HUES48 (cell line): ENCODE measurements around the gene C2.
"Not testable (repeated sequence)": the region's sequence is repeated elsewhere in the genome, so short reads cannot be mapped to it uniquely, and the experiment has no call there.

Source experiments
- H3K27ac ChIP-seq: one replicate; pipeline ENCODE4 v1.7.0; 2013; ENCODE audit warnings: low read depth, low read length, inconsistent platforms
- H3K27me3 ChIP-seq: 2 replicates; pipeline ENCODE4 v1.6.1; 2013; ENCODE audit warnings: mild to moderate bottlenecking, low read length; ENCODE audit not compliant: control insufficient read depth, insufficient read depth
- H3K36me3 ChIP-seq: 2 replicates; pipeline ENCODE4 v1.6.1; 2013; ENCODE audit warnings: low read length; ENCODE audit not compliant: control insufficient read depth, insufficient read depth
- H3K4me1 ChIP-seq: 2 replicates; pipeline ENCODE4 v1.6.1; 2013; ENCODE audit warnings: mild to moderate bottlenecking, low read length; ENCODE audit not compliant: control insufficient read depth, insufficient read depth
- H3K4me3 ChIP-seq: 2 replicates; pipeline ENCODE4 v1.5.1; 2013; ENCODE audit warnings: mild to moderate bottlenecking, low read depth, low read length
- H3K9ac ChIP-seq: 2 replicates; pipeline ENCODE4 v1.6.1; 2013; ENCODE audit warnings: mild to moderate bottlenecking, low read depth, low read length, moderate library complexity
- H3K9me3 ChIP-seq: 2 replicates; pipeline ENCODE4 v1.6.1; 2013; ENCODE audit warnings: low read length; ENCODE audit not compliant: control insufficient read depth, insufficient read depth

Gene C2

GRCh38 chr6:31899882-31900722 is 27.4 kb upstream of the C2 start:
- Histone ChIP-seq H3K36me3 (peaks cover 19% of the 10 kb centered on the region), H3K4me1 (peaks cover 10% of the 10 kb centered on the region; the same call in 1 of the 2 replicates), H3K4me3 (no peak overlapping the region), H3K9ac (no peak overlapping the region), H3K9me3 (no peaks in the 10 kb centered on the region), H3K27me3 (no peaks in the 10 kb centered on the region), H3K27ac (no peak overlapping the region)

- Histone ChIP-seq H3K36me3 (peaks cover 10% of the 10 kb centered on the region), H3K27me3 (no peaks in the 10 kb centered on the region), H3K4me3 (peak overlapping the region; percentile 66), H3K9ac (peak overlapping the region; percentile 32; the same call in 1 of the 2 replicates), H3K4me1 (peaks cover 12% of the 10 kb centered on the region; the same call in 1 of the 2 replicates), H3K27ac (peak overlapping the region; percentile 77), H3K9me3 (no peaks in the 10 kb centered on the region)
Measured at GRCh38 chr6:31900917-31901414, 26.6 kb upstream of the C2 start.

DNA sequence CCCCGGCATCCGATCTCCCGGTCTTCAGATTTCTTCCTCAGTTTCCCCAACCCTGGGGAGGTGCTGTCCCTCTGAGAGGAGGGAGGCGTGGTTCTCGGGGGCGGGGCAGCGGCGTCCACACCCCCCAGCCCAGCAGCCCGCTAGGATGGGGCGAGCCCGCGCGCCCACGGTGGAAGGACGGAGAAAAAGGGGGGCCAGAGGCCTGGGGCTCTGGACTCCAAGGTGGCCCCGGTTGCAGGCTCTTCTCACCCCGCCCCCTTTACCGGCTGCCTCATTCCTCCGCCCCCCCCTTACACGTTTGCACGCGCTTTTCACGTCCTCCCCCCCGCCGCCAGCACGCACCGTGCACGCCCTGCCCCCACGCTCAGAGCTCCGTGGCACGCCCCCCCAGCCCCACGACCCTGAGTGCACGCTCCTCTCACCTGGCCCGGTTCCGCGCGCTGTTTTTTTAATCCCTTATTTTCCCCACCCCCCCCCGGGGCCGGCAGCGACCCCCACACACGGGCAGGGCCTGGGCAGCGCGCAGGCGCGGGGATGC is 26.0 kb upstream of the C2 start:
- Histone ChIP-seq H3K9ac (peak overlapping the region; percentile 32; the same call in 1 of the 2 replicates), H3K4me1 (peaks cover 17% of the 10 kb centered on the region)

GRCh38 chr6:31901953-31902643 is 25.4 kb upstream of the C2 start, which contains the start of gene ZBTB12:
Gene ZBTB12 (minus strand): TSS chr6:31902086. CDS start chr6:31901305, 781 bp downstream.
- Histone ChIP-seq H3K27me3 (no peaks in the 10 kb centered on the region), H3K9ac (peak within 1 kb of the TSS; percentile 58), H3K9me3 (no peaks in the 10 kb centered on the region), H3K4me3 (peak within 1 kb of the TSS; percentile 66), H3K4me1 (peaks cover 15% of the 10 kb centered on the region), H3K36me3 (peaks cover 5% of the 10 kb centered on the region), H3K27ac (peak within 1 kb of the TSS; percentile 77)

More for the DNA sequence above, 26.0 kb upstream of the C2 start:
- no peaks in the 10 kb centered on the region for H3K27me3 ChIP-seq
- H3K27ac ChIP-seq, result peak overlapping the region; percentile 77
- H3K36me3 ChIP-seq, result peaks cover 5% of the 10 kb centered on the region
- no peaks in the 10 kb centered on the region for H3K9me3 ChIP-seq
- peak overlapping the region; percentile 66 for H3K4me3 ChIP-seq

DNA sequence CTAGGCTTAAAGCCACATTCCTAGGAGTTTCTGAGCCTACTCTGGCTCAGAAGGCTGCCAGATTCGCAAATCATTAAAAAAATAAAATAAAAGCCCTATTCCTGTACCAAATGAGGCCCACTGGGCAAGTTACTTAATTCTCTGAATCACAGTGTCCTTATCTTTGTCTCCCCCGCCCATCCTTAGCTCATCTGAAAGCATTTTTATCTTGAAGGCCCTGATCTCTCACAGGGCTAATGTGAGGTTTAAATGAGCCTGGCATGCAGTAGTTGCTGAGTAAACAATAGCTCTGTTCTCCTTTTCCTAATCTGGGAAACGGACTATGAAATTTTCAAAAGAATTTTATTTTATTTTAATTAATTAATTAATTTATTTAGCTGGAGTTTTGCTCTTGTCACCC is 23.6 kb upstream of the C2 start:
- H3K9ac ChIP-seq, result no peak overlapping the region
- no peaks in the 10 kb centered on the region for H3K27me3 ChIP-seq

DNA sequence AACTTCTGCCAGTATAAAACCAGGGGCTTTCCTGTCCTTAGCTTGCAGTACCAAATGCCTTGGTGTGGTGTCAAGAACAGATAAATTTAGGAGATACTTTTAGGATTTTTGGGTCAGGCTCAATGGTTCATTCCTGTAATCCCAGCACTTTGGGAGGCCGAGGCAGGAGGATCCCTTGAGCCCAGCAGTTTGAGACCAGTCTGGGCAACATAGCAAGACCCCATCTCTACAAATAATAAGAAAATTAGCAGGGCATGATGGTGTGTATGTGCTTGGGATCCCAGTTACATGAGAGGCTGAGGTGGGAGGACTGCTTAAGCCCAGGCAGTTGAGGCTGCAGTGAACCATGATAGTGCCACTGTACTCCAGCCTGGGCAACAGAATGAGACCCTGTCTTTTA is 22.5 kb upstream of the C2 start:
- Histone ChIP-seq H3K4me1 (peaks cover 15% of the 10 kb centered on the region), H3K27me3 (no peaks in the 10 kb centered on the region), H3K36me3 (peaks cover under 1% of the 10 kb centered on the region), H3K9me3 (no peaks in the 10 kb centered on the region), H3K4me3 (no peak overlapping the region), H3K27ac (no peak overlapping the region), H3K9ac (no peak overlapping the region)

More for the DNA sequence above, 23.6 kb upstream of the C2 start:
- Histone ChIP-seq H3K36me3 (peaks cover 5% of the 10 kb centered on the region), H3K4me1 (peaks cover 15% of the 10 kb centered on the region), H3K9me3 (no peaks in the 10 kb centered on the region), H3K27ac (no peak overlapping the region), H3K4me3 (no peak overlapping the region)

- peak overlapping the region; percentile 63 for H3K27ac ChIP-seq
- no peaks in the 10 kb centered on the region for H3K36me3 ChIP-seq
- H3K9ac ChIP-seq, result no peak overlapping the region
- no peaks in the 10 kb centered on the region for H3K9me3 ChIP-seq
- 0 out of 2 replicates have a peak overlapping the region, but pooled peaks have one; percentile 12 for H3K4me3 ChIP-seq
- no peaks in the 10 kb centered on the region for H3K27me3 ChIP-seq
- peaks cover 13% of the 10 kb centered on the region for H3K4me1 ChIP-seq
Measured at GRCh38 chr6:31906122-31906521, 21.4 kb upstream of the C2 start.

- not testable (repeated sequence) for H3K27me3 ChIP-seq, H3K36me3 ChIP-seq, H3K9ac ChIP-seq, H3K4me3 ChIP-seq, H3K9me3 ChIP-seq, H3K4me1 ChIP-seq
- H3K27ac ChIP-seq, result peak overlapping the region; percentile 63
Measured at GRCh38 chr6:31906727-31907126, 20.8 kb upstream of the C2 start.

DNA sequence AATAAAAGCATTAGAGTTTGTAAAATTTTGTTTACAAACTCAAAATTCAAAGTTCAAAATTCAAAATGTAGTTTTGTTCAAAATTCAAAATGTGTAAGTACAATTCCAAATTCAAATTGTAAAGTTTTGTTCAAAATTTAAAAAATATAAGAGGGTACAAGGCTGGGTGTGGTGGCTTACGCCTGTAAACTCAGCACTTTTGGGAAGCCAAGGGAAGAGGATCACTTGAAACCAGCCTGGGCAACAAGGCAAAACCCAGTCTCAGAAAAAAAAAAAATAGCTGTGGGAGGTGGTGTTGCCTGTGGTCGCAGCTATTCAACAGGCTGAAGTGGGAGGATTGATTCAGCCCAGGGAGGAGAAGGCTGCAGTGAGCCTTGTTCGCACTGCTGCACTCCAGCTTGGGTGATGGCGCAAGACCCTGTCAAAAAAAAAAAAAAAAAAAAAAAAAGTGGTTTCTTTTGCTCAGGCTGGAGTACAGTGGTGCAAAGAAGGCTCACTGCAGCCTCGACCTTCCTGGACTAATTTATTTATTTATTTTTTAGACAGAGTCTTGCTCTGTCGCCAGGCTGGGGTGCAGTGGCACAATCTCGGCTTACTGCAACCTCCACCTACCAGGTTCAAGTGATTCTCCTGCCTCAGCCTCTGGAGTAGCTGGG is 20.2 kb upstream of the C2 start:
- Histone ChIP-seq H3K27me3 (no peaks in the 10 kb centered on the region), H3K9ac (no peak overlapping the region), H3K4me3 (no peak overlapping the region), H3K36me3 (no peaks in the 10 kb centered on the region), H3K4me1 (peaks cover 10% of the 10 kb centered on the region), H3K9me3 (no peaks in the 10 kb centered on the region), H3K27ac (no peak overlapping the region)

DNA sequence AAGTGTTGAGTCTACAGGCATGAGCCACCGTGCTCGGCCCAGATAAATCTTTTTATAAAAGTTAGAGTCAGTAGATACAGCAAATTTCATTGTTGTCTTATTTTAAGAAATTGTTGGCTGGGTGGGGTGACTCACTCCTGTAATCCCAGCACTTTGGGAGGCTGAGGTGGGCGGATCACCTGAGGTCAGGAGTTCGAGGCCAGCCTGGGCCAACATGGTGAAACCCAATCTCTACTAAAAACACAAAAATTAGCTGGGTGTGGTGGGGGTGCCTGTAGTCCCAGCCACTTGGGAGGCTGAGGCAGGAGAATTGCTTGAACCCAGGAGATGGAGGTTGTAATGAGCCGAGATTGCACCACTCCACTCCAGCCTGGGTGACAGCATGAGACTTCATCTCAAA is 19.3 kb upstream of the C2 start:
- H3K9ac ChIP-seq, H3K4me3 ChIP-seq, H3K27me3 ChIP-seq, H3K36me3 ChIP-seq, H3K27ac ChIP-seq, H3K4me1 ChIP-seq, H3K9me3 ChIP-seq: not testable (repeated sequence)
